Right atrium auricular region (tissue), 2 donors: ENCODE measurements around the gene PIWIL4. TPM values are rescaled to one million over a fixed set of nuclear protein-coding genes. Genes with fewer than 3 reads are reported as not detected.

Source experiments
- DNase-seq: peaks from one replicate; pipeline ENCODE4 v3.0.0-alpha.2; 2019; ENCODE audit warnings: low spot score
- H3K27ac ChIP-seq, 2 donors: fragments of 200-600 bp; sonication (generic); 1 replicate in 1 of 2; 2 replicates in 1 of 2; pipeline ENCODE4 v1.5.1; 2016 to 2019
- H3K27me3 ChIP-seq, 2 donors: fragments of 200-600 bp; sonication (generic); one replicate each; pipeline versions ENCODE4 v1.5.1 to v1.6.0; 2017 to 2019
- H3K36me3 ChIP-seq: fragments of 200-600 bp; sonication (generic); one replicate; pipeline ENCODE4 v1.5.1; 2016
- H3K4me1 ChIP-seq, 2 donors: fragments of 200-600 bp; sonication (generic); one replicate each; pipeline versions ENCODE4 v1.5.1 to v1.6.0; 2017 to 2019
- H3K4me3 ChIP-seq, 2 donors: fragments of 200-600 bp; sonication (generic); 1 replicate in 1 of 2; 2 replicates in 1 of 2; pipeline ENCODE4 v1.5.1; 2017 to 2019; ENCODE audit warnings: mild to moderate bottlenecking in 1 of 2, moderate library complexity in 1 of 2
- H3K9me3 ChIP-seq, 2 donors: fragments of 200-600 bp; sonication (generic); one replicate each; pipeline ENCODE4 v1.5.1; 2019
- CTCF ChIP-seq, 2 donors: fragments of 200-600 bp; sonication (generic); IDR thresholded peaks; one replicate each; pipeline ENCODE4 v1.5.1; 2019; ENCODE audit warnings: antibody characterized with exemption in 2 of 2
- total RNA-seq, 2 donors: library from RNA; depleted of rRNA; stranded (reverse); fragments of >200 nt; gene quantifications; one replicate each; pipeline ENCODE4 v1.1.0, GENCODE V29; 2016

Gene PIWIL4
- total RNA-seq, 2 donors from 2014 or later, result 1.8 to 3.2 TPM

GRCh38 chr11:94597896-94598295 is 30.7 kb downstream of the PIWIL4 start:
- H3K36me3 ChIP-seq, result no peaks in the 10 kb centered on the region
- no peak for TF ChIP-seq CTCF (IDR thresholded peaks at IDR 0.05)
- no peak overlapping the region for H3K4me3 ChIP-seq
- H3K27me3 ChIP-seq, result no peaks in the 10 kb centered on the region
- DNase-seq, result no peak
- no peaks in the 10 kb centered on the region for H3K9me3 ChIP-seq
- no peaks in the 10 kb centered on the region for H3K4me1 ChIP-seq
- no peak overlapping the region for H3K27ac ChIP-seq

- no peak for TF ChIP-seq CTCF (IDR thresholded peaks at IDR 0.05)
- DNase-seq, result no peak
- H3K9me3 ChIP-seq, result no peaks in the 10 kb centered on the region
- H3K36me3 ChIP-seq, result no peaks in the 10 kb centered on the region
- no peak overlapping the region for H3K4me3 ChIP-seq
- H3K27ac ChIP-seq, result no peak overlapping the region
- H3K27me3 ChIP-seq, result no peaks in the 10 kb centered on the region
- no peaks in the 10 kb centered on the region for H3K4me1 ChIP-seq
Observed at GRCh38 chr11:94599510-94599909, 32.3 kb downstream of the PIWIL4 start.

GRCh38 chr11:94602430-94603372 is 35.5 kb downstream of the PIWIL4 start:
- no peak for TF ChIP-seq CTCF (IDR thresholded peaks at IDR 0.05)
- no peaks in the 10 kb centered on the region for H3K4me1 ChIP-seq
- H3K27ac ChIP-seq, result no peak overlapping the region
- H3K27me3 ChIP-seq, result no peaks in the 10 kb centered on the region
- H3K36me3 ChIP-seq, result no peaks in the 10 kb centered on the region
- no peaks in the 10 kb centered on the region for H3K9me3 ChIP-seq
- no peak overlapping the region for H3K4me3 ChIP-seq
- peak; percentile 75 for DNase-seq

GRCh38 chr11:94603587-94603986 is 36.4 kb downstream of the PIWIL4 start:
- no peaks in the 10 kb centered on the region for H3K4me1 ChIP-seq
- no peaks in the 10 kb centered on the region for H3K9me3 ChIP-seq
- H3K4me3 ChIP-seq, result no peak overlapping the region
- no peak overlapping the region for H3K27ac ChIP-seq
- H3K36me3 ChIP-seq, result no peaks in the 10 kb centered on the region
- TF ChIP-seq CTCF (IDR thresholded peaks at IDR 0.05), result no peak
- no peak for DNase-seq
- no peaks in the 10 kb centered on the region for H3K27me3 ChIP-seq

- no peak for TF ChIP-seq CTCF (IDR thresholded peaks at IDR 0.05)
- Histone ChIP-seq H3K36me3 (no peaks in the 10 kb centered on the region), H3K9me3 (peaks cover 0 to 4% of the 10 kb centered on the region in 2 donors), H3K27me3 (no peaks in the 10 kb centered on the region), H3K4me3 (no peak overlapping the region), H3K27ac (no peak overlapping the region), H3K4me1 (no peaks in the 10 kb centered on the region)
- no peak for DNase-seq
Observed at GRCh38 chr11:94604482-94604881, 37.3 kb downstream of the PIWIL4 start.
